Central memory CD8-positive, alpha-beta T cell (primary cell): ENCODE results near the gene PTPN6.

Experiments
- ATAC-seq: fragments of 150-1000 bp; cut with Tn5 transposase; replicated peaks from 2 replicates; pipeline ENCODE4 v1.10.0; 2022; ENCODE audit warnings: mild to moderate bottlenecking, moderate FRiP score, moderate number of reproducible peaks; ENCODE audit not compliant: poor library complexity, severe bottlenecking; ENCODE audit errors: extremely low read depth
- DNase-seq, 2 donors: peaks; one replicate each; pipeline ENCODE4 v3.0.0; 2021; ENCODE audit warnings: low spot score in 2 of 2
- H3K27ac Mint-ChIP-seq: one replicate; pipeline ENCODE4 v1.8.0; 2022; ENCODE audit warnings: low read depth, mild to moderate bottlenecking, moderate library complexity, mixed read lengths
- H3K27me3 Mint-ChIP-seq: one replicate; pipeline ENCODE4 v1.8.0; 2022; ENCODE audit warnings: mixed read lengths
- H3K36me3 Mint-ChIP-seq: one replicate; pipeline ENCODE4 v1.8.0; 2022; ENCODE audit warnings: mild to moderate bottlenecking, moderate library complexity, mixed read lengths; ENCODE audit not compliant: insufficient read depth
- H3K4me1 Mint-ChIP-seq: one replicate; pipeline ENCODE4 v1.8.0; 2022; ENCODE audit warnings: mixed read lengths
- H3K4me3 Mint-ChIP-seq: one replicate; pipeline ENCODE4 v1.8.0; 2022; ENCODE audit warnings: mild to moderate bottlenecking, moderate library complexity, mixed read lengths
- H3K9me3 Mint-ChIP-seq: one replicate; pipeline ENCODE4 v1.8.0; 2022; ENCODE audit warnings: mixed read lengths

The PTPN6 gene

GRCh38 chr12:6950401-6950801 is 755 bp upstream of the PTPN6 start:
- DNase-seq (no peak), ATAC-seq (no peak)
- Mint-ChIP-seq H3K4me1 (peaks cover 92% of the 10 kb centered on the region), H3K4me3 (peak overlapping the region; percentile 98), H3K9me3 (no peaks in the 10 kb centered on the region), H3K27me3 (no peaks in the 10 kb centered on the region), H3K36me3 (peaks cover 44% of the 10 kb centered on the region), H3K27ac (peak overlapping the region; percentile 99)

- Mint-ChIP-seq H3K9me3 (no peaks in the 10 kb centered on the region), H3K36me3 (peaks cover 54% of the 10 kb centered on the region), H3K27me3 (no peaks in the 10 kb centered on the region), H3K27ac (peak overlapping the region; percentile 99), H3K4me3 (peak overlapping the region; percentile 98), H3K4me1 (peaks cover 92% of the 10 kb centered on the region)
- ATAC-seq (peak; percentile 16), DNase-seq (no peak)
Measured at GRCh38 chr12:6951551-6952120, 480 bp downstream of the PTPN6 start.

- Mint-ChIP-seq H3K27me3 (no peaks in the 10 kb centered on the region), H3K4me1 (peaks cover 92% of the 10 kb centered on the region), H3K4me3 (peak overlapping the region; percentile 98), H3K9me3 (no peaks in the 10 kb centered on the region), H3K36me3 (peaks cover 57% of the 10 kb centered on the region), H3K27ac (peak overlapping the region; percentile 99)
- DNase-seq, result no peak
- ATAC-seq, result no peak
Measured at GRCh38 chr12:6952121-6952862, 1.1 kb downstream of the PTPN6 start.

- Mint-ChIP-seq H3K4me1 (peaks cover 91% of the 10 kb centered on the region), H3K36me3 (peaks cover 61% of the 10 kb centered on the region), H3K27ac (peak overlapping the region; percentile 99), H3K4me3 (peak overlapping the region; percentile 98), H3K27me3 (no peaks in the 10 kb centered on the region), H3K9me3 (no peaks in the 10 kb centered on the region)
- DNase-seq (no peak), ATAC-seq (no peak)
Measured at GRCh38 chr12:6952863-6953441, 1.8 kb downstream of the PTPN6 start.

- Mint-ChIP-seq H3K27me3 (no peaks in the 10 kb centered on the region), H3K36me3 (peaks cover 68% of the 10 kb centered on the region), H3K9me3 (no peaks in the 10 kb centered on the region), H3K27ac (peak overlapping the region; percentile 99), H3K4me3 (peak overlapping the region; percentile 98), H3K4me1 (peaks cover 91% of the 10 kb centered on the region)
- DNase-seq (peak in 1 of 2 donors; percentile 55), ATAC-seq (peak; percentile 25)
Measured at GRCh38 chr12:6953442-6954315, 2.5 kb downstream of the PTPN6 start.

- Mint-ChIP-seq H3K9me3 (no peaks in the 10 kb centered on the region), H3K36me3 (peaks cover 71% of the 10 kb centered on the region), H3K4me1 (peaks cover 91% of the 10 kb centered on the region), H3K27me3 (no peaks in the 10 kb centered on the region), H3K27ac (peak overlapping the region; percentile 99), H3K4me3 (peak overlapping the region; percentile 98)
- ATAC-seq (no peak), DNase-seq (no peak)
Measured at GRCh38 chr12:6954316-6955107, 3.4 kb downstream of the PTPN6 start.

GRCh38 chr12:6955108-6956020 is 4.2 kb downstream of the PTPN6 start:
- Mint-ChIP-seq H3K4me3 (peak overlapping the region; percentile 98), H3K27ac (peak overlapping the region; percentile 99), H3K36me3 (peaks cover 72% of the 10 kb centered on the region), H3K4me1 (peaks cover 87% of the 10 kb centered on the region), H3K9me3 (no peaks in the 10 kb centered on the region), H3K27me3 (no peaks in the 10 kb centered on the region)
- no peak for ATAC-seq
- no peak for DNase-seq

GRCh38 chr12:6956021-6956727 is 5.0 kb downstream of the PTPN6 start:
- peak overlapping the region; percentile 99 for H3K27ac Mint-ChIP-seq
- peaks cover 88% of the 10 kb centered on the region for H3K4me1 Mint-ChIP-seq
- no peaks in the 10 kb centered on the region for H3K27me3 Mint-ChIP-seq
- peak overlapping the region; percentile 98 for H3K4me3 Mint-ChIP-seq
- peaks cover 77% of the 10 kb centered on the region for H3K36me3 Mint-ChIP-seq
- H3K9me3 Mint-ChIP-seq, result no peaks in the 10 kb centered on the region
- no peak for DNase-seq
- no peak for ATAC-seq

GRCh38 chr12:6957151-6957701 is 6.1 kb downstream of the PTPN6 start:
- H3K36me3 Mint-ChIP-seq, result peaks cover 86% of the 10 kb centered on the region
- no peaks in the 10 kb centered on the region for H3K27me3 Mint-ChIP-seq
- peak overlapping the region; percentile 99 for H3K27ac Mint-ChIP-seq

GRCh38 chr12:6957741-6958608 is 6.8 kb downstream of the PTPN6 start:
- Mint-ChIP-seq H3K4me3 (peak overlapping the region; percentile 98), H3K27ac (peak overlapping the region; percentile 99), H3K36me3 (peaks cover 81% of the 10 kb centered on the region), H3K9me3 (no peaks in the 10 kb centered on the region), H3K4me1 (peaks cover 86% of the 10 kb centered on the region), H3K27me3 (no peaks in the 10 kb centered on the region)
- no peak for ATAC-seq
- DNase-seq, result no peak

More at GRCh38 chr12:6957151-6957701, 6.1 kb downstream of the PTPN6 start:
- H3K4me1 Mint-ChIP-seq, result peaks cover 92% of the 10 kb centered on the region
- no peaks in the 10 kb centered on the region for H3K9me3 Mint-ChIP-seq
- DNase-seq, result peak in 1 of 2 donors; percentile 57
- H3K4me3 Mint-ChIP-seq, result peak overlapping the region; percentile 98
- peak; percentile 8 for ATAC-seq
